GM12878 (cell line): ENCODE data around the gene PDPN. TPM values are rescaled to one million over a fixed set of nuclear protein-coding genes. Genes with fewer than 3 reads are reported as not detected.

Experiments
- ATAC-seq: fragments of 200-7000 bp; cut with Tn5 transposase; 3 replicates; pipeline ENCODE4 v1.9.1; 2020; ENCODE audit warnings: mild to moderate bottlenecking, moderate library complexity
- BruUV-seq: library from RNA; stranded (reverse); fragments of 400-500 nt; replicated peaks from 2 replicates; lab custom pipeline; 2021; lab: Mats Ljungman, UMichigan
- CTCF ChIA-PET: fragments of 300-600 bp; sonication (Branson Sonifier 250); formaldehyde crosslinking; extraction: SDS; loops from one replicate; lab custom pipeline; 2021; ENCODE audit warnings: inconsistent platforms; lab: Yijun Ruan, JAX
- POLR2A ChIA-PET: fragments of 350-600 bp; formaldehyde crosslinking; extraction: SDS; loops from one replicate; lab custom pipeline; 2021; ENCODE audit warnings: inconsistent platforms; lab: Charles Lee
- RAD21 ChIA-PET: fragments of 300-600 bp; sonication (Branson Sonifier 250); formaldehyde crosslinking; loops from one replicate; lab custom pipeline; 2023; ENCODE audit warnings: antibody characterized with exemption; ENCODE audit not compliant: unreplicated experiment; lab: Charles Lee
- SMC1A ChIA-PET: fragments of 300-600 bp; sonication (Branson Sonifier 250); formaldehyde crosslinking; loops from one replicate; lab custom pipeline; 2023; ENCODE audit not compliant: unreplicated experiment, uncharacterized antibody; lab: Charles Lee
- DNase-seq: peaks from one replicate; pipeline ENCODE4 v3.0.0-alpha.2; 2011; ENCODE audit warnings: low read depth, low spot score
- FAIRE-seq: peaks from 3 replicates; lab custom pipeline; 2011; peaks lifted over from hg19 to GRCh38; lab: Jason Lieb, UNC
- H2AFZ ChIP-seq: 2 replicates; pipeline ENCODE4 v1.6.0; 2011; ENCODE audit warnings: low read depth, low read length, control low read depth; ENCODE audit not compliant: control insufficient read depth
- H3K27ac ChIP-seq: 2 replicates; pipeline ENCODE4 v1.5.1; 2011; ENCODE audit warnings: control low read depth; ENCODE audit not compliant: control insufficient read depth, insufficient read depth
- H3K27me3 ChIP-seq, 2 experiments: replicated peaks in 1 of 2; 2 replicates each; pipeline versions ENCODE4 v1.6.0 to v1.6.1; 2011; ENCODE audit warnings: low read length in 1 of 2; ENCODE audit not compliant: control insufficient read depth in 2 of 2, insufficient read depth in 2 of 2
- H3K36me3 ChIP-seq, 2 experiments: 2 replicates each; pipeline ENCODE4 v1.5.1; 2011; ENCODE audit warnings: low read length in 1 of 2; ENCODE audit not compliant: control insufficient read depth in 2 of 2, insufficient read depth in 2 of 2
- H3K4me1 ChIP-seq: 2 replicates; pipeline ENCODE4 v1.6.1; 2011; ENCODE audit warnings: mild to moderate bottlenecking, low read length, moderate library complexity, mixed read lengths; ENCODE audit not compliant: control insufficient read depth, insufficient read depth
- H3K4me2 ChIP-seq: 2 replicates; pipeline ENCODE4 v1.6.0; 2011; ENCODE audit warnings: control low read depth; ENCODE audit not compliant: control insufficient read depth, insufficient read depth
- H3K4me3 ChIP-seq: fragments of 200-600 bp; sonication (generic); 2 replicates; pipeline ENCODE4 v1.5.1; 2016
- H3K79me2 ChIP-seq: 2 replicates; pipeline ENCODE4 v1.6.0; 2011; ENCODE audit warnings: low read length; ENCODE audit not compliant: control insufficient read depth, insufficient read depth
- H3K9ac ChIP-seq: 2 replicates; pipeline ENCODE4 v1.8.0; 2011; ENCODE audit warnings: low read length, control low read depth, mixed read lengths; ENCODE audit not compliant: control insufficient read depth, insufficient read depth
- H3K9me3 ChIP-seq: replicated peaks from 3 replicates; pipeline ENCODE4 v1.5.1; 2011; ENCODE audit warnings: mild to moderate bottlenecking, low read length; ENCODE audit not compliant: control insufficient read depth, insufficient read depth
- H4K20me1 ChIP-seq: 2 replicates; pipeline ENCODE4 v1.6.0; 2011; ENCODE audit not compliant: control insufficient read depth, insufficient read depth
- LARP7 ChIP-seq: fragments of 450-650 bp; IDR thresholded peaks from 2 replicates; pipeline ENCODE4 v1.6.1; 2017; ENCODE audit warnings: mild to moderate bottlenecking
- MAX ChIP-seq: IDR thresholded peaks from 2 replicates; pipeline ENCODE4 v1.6.1; 2012; ENCODE audit warnings: low read depth, low read length, improper control_type of control experiment
- NBN ChIP-seq: fragments of 450-650 bp; IDR thresholded peaks from 2 replicates; pipeline ENCODE4 v1.6.1; 2016
- NFYA ChIP-seq: IDR thresholded peaks from 2 replicates; pipeline ENCODE4 v1.6.1; 2011; ENCODE audit warnings: low read depth, mild to moderate bottlenecking, low read length, improper control_type of control experiment, borderline replicate concordance
- NR2C2 ChIP-seq: IDR thresholded peaks from 2 replicates; pipeline ENCODE4 v1.6.1; 2011; ENCODE audit warnings: borderline replicate concordance, low read depth; ENCODE audit not compliant: control insufficient read depth, insufficient read length
- PRDM15 ChIP-seq: fragments of 450-650 bp; formaldehyde crosslinking; IDR thresholded peaks from 2 replicates; pipeline ENCODE4 v1.4.0; 2020; ENCODE audit warnings: mild to moderate bottlenecking, moderate library complexity
- REST ChIP-seq: IDR thresholded peaks from 2 replicates; pipeline ENCODE4 v1.6.1; 2012; ENCODE audit warnings: mild to moderate bottlenecking, low read depth, low read length
- STAT3 ChIP-seq: IDR thresholded peaks from 2 replicates; pipeline ENCODE4 v1.6.1; 2011; ENCODE audit warnings: low read depth, low read length, improper control_type of control experiment
- SUZ12 ChIP-seq: fragments of 200-600 bp; sonication (generic); IDR thresholded peaks from one replicate; pipeline ENCODE4 v1.6.1; 2018; ENCODE audit warnings: antibody characterized with exemption, mild to moderate bottlenecking; ENCODE audit not compliant: unreplicated experiment
- ZBED1 ChIP-seq: IDR thresholded peaks from 2 replicates; pipeline ENCODE4 v1.6.1; 2016; ENCODE audit warnings: borderline replicate concordance
- ZBTB33 ChIP-seq: fragments of 450-650 bp; IDR thresholded peaks from 2 replicates; pipeline ENCODE4 v1.6.1; 2017; ENCODE audit warnings: mild to moderate bottlenecking
- WGBS: methylation state at CpG from one replicate; pipeline ENCODE4 v1.1.6; 2016; ENCODE audit warnings: low lambda C conversion rate; ENCODE audit not compliant: insufficient replicate concordance, insufficient coverage; ENCODE audit errors: missing lambda C conversion rate; 5-methylcytosine and 5-hydroxymethylcytosine counted together
- in situ Hi-C: fragments of 300-500 bp; cut with MboI; formaldehyde crosslinking; loops from 9 replicates; pipeline ENCODE4 v1.14.3; 2018; ENCODE audit warnings: mixed read lengths
- intact Hi-C: fragments of 100-400 bp; cut with micrococcal nuclease; formaldehyde crosslinking; loops from one replicate; pipeline ENCODE4 v1.14.2; 2022; ENCODE audit not compliant: unreplicated experiment
- polyA plus RNA-seq, 11 experiments: library from polyadenylated mRNA; depleted of rRNA in 4 of 11; unstranded in 6 of 11; stranded (reverse) in 5 of 11; fragments of >200 nt; fragmentation: Nextera tagmentation in 4 of 11; fragmentation: Illumina TruSeq in 1 of 11; extraction: Ambion mirVana in 4 of 11; extraction: Trizol in 1 of 11; gene quantifications; 1 replicate in 1 of 11; 2 replicates in 10 of 11; pipeline versions ENCODE4 v1.2.1 to v1.2.3, GENCODE V29; 2011 to 2016; ENCODE audit warnings: inconsistent platforms in 2 of 11, missing spikeins in 2 of 11, low read depth in 1 of 11
- total RNA-seq, 4 experiments: library from RNA; depleted of rRNA in 3 of 4; stranded (reverse); fragments of >200 nt in 3 of 4; fragmentation: Illumina TruSeq in 1 of 4; extraction: Trizol in 1 of 4; gene quantifications; 2 replicates each; pipeline versions ENCODE4 v1.2.1 to v1.2.3, GENCODE V29; 2013 to 2021

Gene PDPN
- total and polyA plus RNA-seq, 10 of the 15 experiments (the other 5 are each of a cell fraction or from before 2014, with no cell fraction given) = 0.21 TPM; not detected in 9

GRCh38 chr1:13624526-13624925 lies 40.9 kb downstream of the PDPN start:
- H3K4me3 ChIP-seq = no peak overlapping the region
- no peak overlapping the region for H2AFZ ChIP-seq
- RAD21 ChIA-PET = no interaction called here
- H3K9me3 ChIP-seq = no peaks in the 10 kb centered on the region; the same call in 2 of the 3 replicates
- BruUV-seq = no TSS peak
- SMC1A ChIA-PET = no interaction called here
- no peaks in the 10 kb centered on the region for H3K4me1 ChIP-seq
- FAIRE-seq (no peak), DNase-seq (no peak), ATAC-seq (no peak)
- no peaks in the 10 kb centered on the region for H3K36me3 ChIP-seq
- POLR2A ChIA-PET = no interaction called here
- no peak for TF ChIP-seq ZBTB33
- TF ChIP-seq LARP7 = no peak
- TF ChIP-seq PRDM15 (CRISPR knock-in tag) = no peak
- TF ChIP-seq ZBED1 = no peak
- TF ChIP-seq NFYA = no peak
- no peak for TF ChIP-seq NBN
- no peak for TF ChIP-seq STAT3
- TF ChIP-seq NR2C2 = no peak
- TF ChIP-seq MAX = no peak
- TF ChIP-seq SUZ12 = no peak
- no peak for TF ChIP-seq REST
- TF ChIP-seq, all 136 proteins: peak for 0
- H3K4me2 ChIP-seq = no peak overlapping the region
- intact Hi-C loops (no loop called here), in situ Hi-C loops (no loop called here)
- H4K20me1 ChIP-seq = no peaks in the 10 kb centered on the region
- H3K27ac ChIP-seq = no peak overlapping the region
- H3K27me3 ChIP-seq = no peaks in the 10 kb centered on the region
- WGBS = 39% methylated on average over 6 of the region's 6 CpGs
- H3K79me2 ChIP-seq = no peaks in the 10 kb centered on the region
- CTCF ChIA-PET = no interaction called here
- H3K9ac ChIP-seq = no peak overlapping the region
